ENCODE results near the gene PRKN. TPM values are rescaled to one million over a fixed set of nuclear protein-coding genes. Genes with fewer than 3 reads are reported as not detected.

Gene PRKN
- total and polyA plus RNA-seq, 2 donors (not counting 3 experiments of a cell fraction or from before 2014, with no cell fraction given): 0.06 TPM; not detected in 1

GRCh38 chr6:161696801-161697200 is 1030.8 kb downstream of the PRKN start:
- Histone ChIP-seq H4K20me1 (replicated peaks; ENCODE audit: control insufficient read depth, extremely low read depth, insufficient read depth, low read length) (no peaks in the 10 kb centered on the region), H3K36me3 (ENCODE audit: control insufficient read depth in 2 of 2, extremely low read depth in 1 of 2, insufficient read depth in 2 of 2, low read length in 2 of 2) (no peaks in the 10 kb centered on the region), H3K27ac (ENCODE audit: insufficient read depth, low read depth, low read length) (no peak overlapping the region), H3K9ac (replicated peaks; ENCODE audit: extremely low read depth, insufficient read depth, low read length) (no peak overlapping the region), H3K4me1 (ENCODE audit: control insufficient read depth, extremely low read depth, insufficient read depth, low read length) (no peaks in the 10 kb centered on the region), H3K4me3 (replicated peaks in 1 of 3; ENCODE audit: insufficient read depth in 1 of 3, low read depth in 1 of 3, low read length in 3 of 3) (no peak overlapping the region), H3K9me1 (replicated peaks; ENCODE audit: control insufficient read depth, extremely low read depth, insufficient read depth, low read length) (no peaks in the 10 kb centered on the region), H3K9me3 (replicated peaks; ENCODE audit: control insufficient read depth, insufficient read depth, low read length) (no peaks in the 10 kb centered on the region), H3K27me3 (ENCODE audit: control insufficient read depth in 2 of 2, insufficient read depth in 2 of 2, low read length in 2 of 2) (no peaks in the 10 kb centered on the region), H2AFZ (ENCODE audit: low read depth, low read length) (no peak overlapping the region), H3K79me2 (ENCODE audit: control insufficient read depth, insufficient read depth, low read length) (no peaks in the 10 kb centered on the region), H3K4me2 (ENCODE audit: insufficient read depth, low read length) (no peak overlapping the region)
- intact Hi-C loops (cut with micrococcal nuclease): loop anchor here (10.0 kb wide), 1 partner anchor 202 kb away; no protein-coding TSS in a partner anchor
- DNase-seq (ENCODE audit: low read depth, low spot score): no peak
- no peak for FAIRE-seq
- no TSS peak for BruUV-seq (replicated peaks)
- CTCF ChIA-PET: interaction anchor here (2.4 kb wide), 1 partner anchor 279 kb away, joined by 19 read pairs; no protein-coding TSS in a partner anchor
- POLR2A ChIA-PET: no interaction called here
- dilution Hi-C loops (cut with MboI; ENCODE audit: extremely low pct_ligation_motif_present, low sequenced_read_pairs): no loop called here
- TF ChIP-seq, protein P1, sequence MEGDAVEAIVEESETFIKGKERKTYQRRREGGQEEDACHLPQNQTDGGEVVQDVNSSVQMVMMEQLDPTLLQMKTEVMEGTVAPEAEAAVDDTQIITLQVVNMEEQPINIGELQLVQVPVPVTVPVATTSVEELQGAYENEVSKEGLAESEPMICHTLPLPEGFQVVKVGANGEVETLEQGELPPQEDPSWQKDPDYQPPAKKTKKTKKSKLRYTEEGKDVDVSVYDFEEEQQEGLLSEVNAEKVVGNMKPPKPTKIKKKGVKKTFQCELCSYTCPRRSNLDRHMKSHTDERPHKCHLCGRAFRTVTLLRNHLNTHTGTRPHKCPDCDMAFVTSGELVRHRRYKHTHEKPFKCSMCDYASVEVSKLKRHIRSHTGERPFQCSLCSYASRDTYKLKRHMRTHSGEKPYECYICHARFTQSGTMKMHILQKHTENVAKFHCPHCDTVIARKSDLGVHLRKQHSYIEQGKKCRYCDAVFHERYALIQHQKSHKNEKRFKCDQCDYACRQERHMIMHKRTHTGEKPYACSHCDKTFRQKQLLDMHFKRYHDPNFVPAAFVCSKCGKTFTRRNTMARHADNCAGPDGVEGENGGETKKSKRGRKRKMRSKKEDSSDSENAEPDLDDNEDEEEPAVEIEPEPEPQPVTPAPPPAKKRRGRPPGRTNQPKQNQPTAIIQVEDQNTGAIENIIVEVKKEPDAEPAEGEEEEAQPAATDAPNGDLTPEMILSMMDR (IDR thresholded peaks at IDR 0.05; ENCODE audit: extremely low read depth in 1 of 2, insufficient read depth in 1 of 2, low read depth in 1 of 2, low read length in 2 of 2): no peak
- TF ChIP-seq MAX (IDR thresholded peaks at IDR 0.05; ENCODE audit: insufficient read depth, insufficient read length): no peak
- TF ChIP-seq GATA2 (IDR thresholded peaks at IDR 0.05; ENCODE audit: insufficient read depth, insufficient read length, low read depth, low read length): no peak
- TF ChIP-seq JUN (IDR thresholded peaks at IDR 0.05; ENCODE audit: borderline replicate concordance, insufficient read depth, insufficient read length, low read depth): no peak
- TF ChIP-seq POLR2AphosphoS5 (IDR thresholded peaks at IDR 0.05; ENCODE audit: insufficient read depth, low read depth, low read length): no peak
- TF ChIP-seq FOS (IDR thresholded peaks at IDR 0.05; ENCODE audit: borderline replicate concordance, insufficient read depth, low read length): no peak
- TF ChIP-seq MYC (IDR thresholded peaks at IDR 0.05; ENCODE audit: low read depth, low read length): no peak
- TF ChIP-seq EZH2 (IDR thresholded peaks at IDR 0.05; ENCODE audit: borderline replicate concordance, low read depth, low read length, severe bottlenecking): no peak
- TF ChIP-seq POLR2A (IDR thresholded peaks at IDR 0.05; ENCODE audit: low read depth, low read length): no peak

All from endothelial cell of umbilical vein (primary cell).